ENCODE results near the gene ACBD4. TPM values are rescaled to one million over a fixed set of nuclear protein-coding genes. Genes with fewer than 3 reads are reported as not detected.

The ACBD4 gene
- total RNA-seq, 1 donor from 2014 or later = 3.9 TPM

DNA sequence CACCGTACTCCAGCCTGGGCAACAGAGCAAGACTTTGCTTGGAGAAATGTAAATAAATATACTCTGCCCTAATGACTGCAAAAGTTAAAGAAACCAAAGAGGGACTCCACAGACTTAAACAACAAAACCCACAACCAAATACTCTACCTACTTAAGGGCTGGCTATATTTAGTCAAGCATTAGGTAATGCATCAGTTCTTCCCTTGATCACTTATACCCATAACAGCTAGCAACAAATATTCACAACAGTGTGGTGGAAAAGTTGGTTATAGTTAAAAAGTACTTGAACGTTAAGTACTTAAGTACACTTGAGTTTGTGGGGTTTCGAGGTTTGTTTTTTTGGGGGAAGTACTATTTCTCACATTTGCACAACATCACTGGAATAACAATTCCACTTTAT, 20.8 kb downstream of the ACBD4 start:
- H3K27ac Mint-ChIP-seq (ENCODE audit: unreplicated experiment) = no peak overlapping the region
- Histone ChIP-seq H3K36me3 (ENCODE audit: insufficient read depth, low read length) (no peaks in the 10 kb centered on the region), H3K9me3 (ENCODE audit: insufficient read depth, low read depth, low read length) (no peaks in the 10 kb centered on the region), H3K27ac (ENCODE audit: low read depth, low read length) (no peak overlapping the region), H2AFZ (ENCODE audit: low read depth, low read length) (no peak overlapping the region), H3K79me2 (ENCODE audit: insufficient read depth, low read length) (peaks cover 55% of the 10 kb centered on the region), H4K20me1 (ENCODE audit: insufficient read depth, low read length) (peaks cover 13% of the 10 kb centered on the region), H3K4me3 (ENCODE audit: insufficient read depth, low read depth, low read length) (no peak overlapping the region), H3K4me2 (ENCODE audit: low read length) (no peak overlapping the region), H3K9ac (ENCODE audit: low read length) (no peak overlapping the region), H3K27me3 (ENCODE audit: insufficient read depth, low read length) (no peaks in the 10 kb centered on the region), H3K4me1 (ENCODE audit: insufficient read depth, low read length) (peaks cover 15% of the 10 kb centered on the region)
- no peak for DNase-seq (ENCODE audit: low read depth)
- H3K4me1 Mint-ChIP-seq (ENCODE audit: low read depth, unreplicated experiment) = peaks cover 19% of the 10 kb centered on the region
- no peaks in the 10 kb centered on the region for H3K9me3 Mint-ChIP-seq (ENCODE audit: unreplicated experiment)
- FAIRE-seq = no peak
- TF ChIP-seq CTCF (IDR thresholded peaks at IDR 0.05; ENCODE audit: insufficient read depth, low read depth, low read length) = no peak
- no peak for TF ChIP-seq EZH2 (IDR thresholded peaks at IDR 0.05; ENCODE audit: insufficient read depth, low read length)
- no peak overlapping the region for H3K4me3 Mint-ChIP-seq (ENCODE audit: unreplicated experiment)
- H3K36me3 Mint-ChIP-seq (ENCODE audit: low read depth, unreplicated experiment) = no peaks in the 10 kb centered on the region
- no peaks in the 10 kb centered on the region for H3K27me3 Mint-ChIP-seq (ENCODE audit: low read depth, unreplicated experiment)

GRCh38 chr17:45160447-45161287, 25.2 kb downstream of the ACBD4 start:
- H3K4me1 ChIP-seq (ENCODE audit: insufficient read depth, low read length) = peaks cover 18% of the 10 kb centered on the region
- peak overlapping the region; percentile 93 for H3K4me2 ChIP-seq (ENCODE audit: low read length)
- FAIRE-seq = no peak
- H3K9ac ChIP-seq (ENCODE audit: low read length) = peak overlapping the region; percentile 99
- H3K4me1 Mint-ChIP-seq (ENCODE audit: low read depth, unreplicated experiment) = peaks cover 20% of the 10 kb centered on the region
- H3K9me3 Mint-ChIP-seq (ENCODE audit: unreplicated experiment) = no peaks in the 10 kb centered on the region
- H3K79me2 ChIP-seq (ENCODE audit: insufficient read depth, low read length) = peaks cover 43% of the 10 kb centered on the region
- H3K9me3 ChIP-seq (ENCODE audit: insufficient read depth, low read depth, low read length) = no peaks in the 10 kb centered on the region
- H3K27ac Mint-ChIP-seq (ENCODE audit: unreplicated experiment) = peak overlapping the region; percentile 99
- peaks cover 4% of the 10 kb centered on the region for H3K36me3 Mint-ChIP-seq (ENCODE audit: low read depth, unreplicated experiment)
- DNase-seq (ENCODE audit: low read depth) = peak; percentile 57
- H3K27me3 Mint-ChIP-seq (ENCODE audit: low read depth, unreplicated experiment) = no peaks in the 10 kb centered on the region
- H2AFZ ChIP-seq (ENCODE audit: low read depth, low read length) = peak overlapping the region; percentile 15
- H3K4me3 Mint-ChIP-seq (ENCODE audit: unreplicated experiment) = peak overlapping the region; percentile 96
- no peaks in the 10 kb centered on the region for H3K36me3 ChIP-seq (ENCODE audit: insufficient read depth, low read length)
- TF ChIP-seq EZH2 (IDR thresholded peaks at IDR 0.05; ENCODE audit: insufficient read depth, low read length) (no peak), CTCF (IDR thresholded peaks at IDR 0.05; ENCODE audit: insufficient read depth, low read depth, low read length) (no peak)
- peak overlapping the region; percentile 81 for H3K4me3 ChIP-seq (ENCODE audit: insufficient read depth, low read depth, low read length)
- no peaks in the 10 kb centered on the region for H3K27me3 ChIP-seq (ENCODE audit: insufficient read depth, low read length)
- peak overlapping the region; percentile 98 for H3K27ac ChIP-seq (ENCODE audit: low read depth, low read length)
- peaks cover 6% of the 10 kb centered on the region for H4K20me1 ChIP-seq (ENCODE audit: insufficient read depth, low read length)
